Measurements from ENCODE around the gene LAGE3.

Gene LAGE3

GRCh38 chrX:154429711-154430110 lies 49.4 kb downstream of the LAGE3 start (continued):
- no peak for TF ChIP-seq ZNF785 (tag by site-specific recombination; IDR thresholded peaks at IDR 0.05)

DNA sequence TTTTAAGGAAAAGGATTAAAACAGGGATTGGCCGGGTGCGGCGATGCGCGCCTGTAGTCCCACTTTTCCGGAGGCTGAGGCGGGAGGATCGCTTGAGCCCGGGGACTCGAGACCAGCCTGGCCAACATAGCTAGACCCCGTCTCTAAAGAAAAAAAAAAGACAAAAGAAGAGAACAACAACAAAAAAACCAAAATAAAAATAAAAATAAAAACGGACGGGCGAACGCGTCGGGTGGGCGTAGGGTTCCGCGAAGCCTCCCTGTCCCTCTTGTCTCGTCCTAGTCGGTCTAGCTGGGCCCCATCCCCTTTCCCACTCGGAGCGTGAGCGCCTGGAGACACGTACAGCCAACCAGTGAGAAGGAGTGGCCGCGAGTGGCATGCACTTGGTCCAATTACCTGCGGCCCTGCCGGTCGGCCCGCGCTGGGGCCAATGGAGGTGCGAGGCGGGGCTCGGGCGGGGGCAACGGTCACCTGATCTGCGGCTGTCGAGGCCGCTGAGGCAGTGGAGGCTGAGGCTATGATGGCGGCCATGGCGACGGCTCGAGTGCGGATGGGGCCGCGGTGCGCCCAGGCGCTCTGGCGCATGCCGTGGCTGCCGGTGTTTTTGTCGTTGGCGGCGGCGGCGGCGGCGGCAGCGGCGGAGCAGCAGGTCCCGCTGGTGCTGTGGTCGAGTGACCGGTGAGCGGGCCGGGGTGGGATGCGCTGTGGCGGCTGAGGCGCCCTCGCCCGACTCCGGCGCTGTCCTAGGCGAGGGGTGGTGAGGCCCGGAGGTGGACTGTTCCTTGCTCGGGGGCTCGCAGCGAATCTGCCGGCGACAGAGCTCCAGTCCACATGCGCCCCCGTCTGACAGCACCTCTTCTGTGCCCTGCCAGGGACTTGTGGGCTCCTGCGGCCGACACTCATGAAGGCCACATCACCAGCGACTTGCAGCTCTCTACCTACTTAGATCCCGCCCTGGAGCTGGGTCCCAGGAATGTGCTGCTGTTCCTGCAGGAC lies 50.6 kb downstream of the LAGE3 start, which contains the start of gene ATP6AP1:
TSS of gene ATP6AP1 (plus strand) at position 502 of the 996 bp plus-strand sequence. CDS start at position 518, 16 bp downstream.
- H3K4me3 ChIP-seq (ENCODE audit: low read depth, low read length), result peak within 1 kb of the TSS; percentile 65
- peaks cover 0 to 26% of the 10 kb centered on the region in 2 experiments; a peak in 1 of 3 replicates for H3K36me3 ChIP-seq (ENCODE audit: control insufficient read depth in 2 of 2, insufficient read depth in 1 of 2, low read length in 2 of 2)
- no peaks in the 10 kb centered on the region for H3K4me1 ChIP-seq (ENCODE audit: control insufficient read depth, insufficient read depth, low read length)
- ChIA-PET POLR2A (interaction anchor here (0.6 to 2.1 kb wide), 7 partner anchors 16 to 101 kb away, joined by 3 to 7 read pairs (median 4); partner anchors contain the start of genes FAM50A and SLC10A3), CTCF (interaction anchor here (0.6 to 1.2 kb wide), 4 partner anchors 10 to 55 kb away, joined by 3 to 5 read pairs (median 3); no protein-coding TSS in a partner anchor)
- H3K27ac ChIP-seq (ENCODE audit: extremely low read depth, low read depth, low read length), result peak within 1 kb of the TSS; percentile 69; the same call in 1 of the 2 replicates
- no peaks in the 10 kb centered on the region for H3K9me3 ChIP-seq (ENCODE audit: control insufficient read depth, insufficient read depth, low read depth, low read length)
- TF ChIP-seq ZSCAN30 (tag by site-specific recombination; IDR thresholded peaks at IDR 0.05) (0 out of 2 replicates have a peak, but pooled peaks have one; percentile 35), KLF9 (tag by site-specific recombination; IDR thresholded peaks at IDR 0.05; ENCODE audit: low read depth) (peak; percentile 27; the same call in 1 of the 2 replicates), GLIS2 (tag by site-specific recombination; IDR thresholded peaks at IDR 0.05) (peak; percentile 74), HOXC10 (CRISPR knock-in tag; IDR thresholded peaks at IDR 0.05) (peak; percentile 24; the same call in 1 of the 2 replicates), ZBTB8A (tag by site-specific recombination; IDR thresholded peaks at IDR 0.05) (peak; percentile 76), ZBTB20 (tag by site-specific recombination; IDR thresholded peaks at IDR 0.05) (peak; percentile 53; the same call in 1 of the 2 replicates), ZNF302 (tag by site-specific recombination; IDR thresholded peaks at IDR 0.05; ENCODE audit: low read depth) (no peak), ZNF513 (tag by site-specific recombination; IDR thresholded peaks at IDR 0.05) (no peak), ZNF76 (tag by site-specific recombination; IDR thresholded peaks at IDR 0.05; ENCODE audit: borderline replicate concordance, low read depth) (peak; percentile 30; the same call in 1 of the 2 replicates), ZNF600 (tag by site-specific recombination; IDR thresholded peaks at IDR 0.05) (0 out of 2 replicates have a peak, but pooled peaks have one; percentile 40), SP3 (tag by site-specific recombination; IDR thresholded peaks at IDR 0.05) (peak; percentile 83), MEIS1 (CRISPR knock-in tag; IDR thresholded peaks at IDR 0.05; ENCODE audit: borderline replicate concordance) (no peak), SP2 (tag by site-specific recombination; IDR thresholded peaks at IDR 0.05) (peak; percentile 98), ZBTB17 (tag by site-specific recombination; IDR thresholded peaks at IDR 0.05) (peak; percentile 73; the same call in 1 of the 2 replicates), ZNF837 (tag by site-specific recombination; IDR thresholded peaks at IDR 0.05) (no peak), ZNF121 (tag by site-specific recombination; IDR thresholded peaks at IDR 0.05) (peak; percentile 98; the same call in 1 of the 2 replicates), EGR2 (tag by site-specific recombination; IDR thresholded peaks at IDR 0.05; ENCODE audit: low read depth) (peak; percentile 56), ZNF654 (tag by site-specific recombination; IDR thresholded peaks at IDR 0.05; ENCODE audit: low read depth) (no peak), AEBP2 (tag by site-specific recombination; IDR thresholded peaks at IDR 0.05; ENCODE audit: borderline replicate concordance) (no peak), ZNF529 (tag by site-specific recombination; IDR thresholded peaks at IDR 0.05; ENCODE audit: insufficient replicate concordance) (no peak), PATZ1 (tag by site-specific recombination; IDR thresholded peaks at IDR 0.05) (peak; percentile 90), ZXDB (tag by site-specific recombination; IDR thresholded peaks at IDR 0.05) (peak; percentile 49), GLIS1 (tag by site-specific recombination; IDR thresholded peaks at IDR 0.05) (peak; percentile 34; the same call in 1 of the 2 replicates)
- TF ChIP-seq, protein P1, sequence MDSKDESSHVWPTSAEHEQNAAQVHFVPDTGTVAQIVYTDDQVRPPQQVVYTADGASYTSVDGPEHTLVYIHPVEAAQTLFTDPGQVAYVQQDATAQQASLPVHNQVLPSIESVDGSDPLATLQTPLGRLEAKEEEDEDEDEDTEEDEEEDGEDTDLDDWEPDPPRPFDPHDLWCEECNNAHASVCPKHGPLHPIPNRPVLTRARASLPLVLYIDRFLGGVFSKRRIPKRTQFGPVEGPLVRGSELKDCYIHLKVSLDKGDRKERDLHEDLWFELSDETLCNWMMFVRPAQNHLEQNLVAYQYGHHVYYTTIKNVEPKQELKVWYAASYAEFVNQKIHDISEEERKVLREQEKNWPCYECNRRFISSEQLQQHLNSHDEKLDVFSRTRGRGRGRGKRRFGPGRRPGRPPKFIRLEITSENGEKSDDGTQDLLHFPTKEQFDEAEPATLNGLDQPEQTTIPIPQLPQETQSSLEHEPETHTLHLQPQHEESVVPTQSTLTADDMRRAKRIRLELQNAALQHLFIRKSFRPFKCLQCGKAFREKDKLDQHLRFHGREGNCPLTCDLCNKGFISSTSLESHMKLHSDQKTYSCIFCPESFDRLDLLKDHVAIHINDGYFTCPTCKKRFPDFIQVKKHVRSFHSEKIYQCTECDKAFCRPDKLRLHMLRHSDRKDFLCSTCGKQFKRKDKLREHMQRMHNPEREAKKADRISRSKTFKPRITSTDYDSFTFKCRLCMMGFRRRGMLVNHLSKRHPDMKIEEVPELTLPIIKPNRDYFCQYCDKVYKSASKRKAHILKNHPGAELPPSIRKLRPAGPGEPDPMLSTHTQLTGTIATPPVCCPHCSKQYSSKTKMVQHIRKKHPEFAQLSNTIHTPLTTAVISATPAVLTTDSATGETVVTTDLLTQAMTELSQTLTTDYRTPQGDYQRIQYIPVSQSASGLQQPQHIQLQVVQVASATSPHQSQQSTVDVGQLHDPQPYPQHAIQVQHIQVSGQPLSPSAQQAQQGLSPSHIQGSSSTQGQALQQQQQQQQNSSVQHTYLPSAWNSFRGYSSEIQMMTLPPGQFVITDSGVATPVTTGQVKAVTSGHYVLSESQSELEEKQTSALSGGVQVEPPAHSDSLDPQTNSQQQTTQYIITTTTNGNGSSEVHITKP (tag by site-specific recombination; IDR thresholded peaks at IDR 0.05), result peak; percentile 54

All from HEK293 (cell line).